ENCODE measurements around the gene SLC44A4.
"Not testable (repeated sequence)": the region's sequence is repeated elsewhere in the genome, so short reads cannot be mapped to it uniquely, and the experiment has no call there.

The SLC44A4 gene

GRCh38 chr6:31825553-31825952 is 53.2 kb downstream of the SLC44A4 start:
- DNase-seq: no peak

DNA sequence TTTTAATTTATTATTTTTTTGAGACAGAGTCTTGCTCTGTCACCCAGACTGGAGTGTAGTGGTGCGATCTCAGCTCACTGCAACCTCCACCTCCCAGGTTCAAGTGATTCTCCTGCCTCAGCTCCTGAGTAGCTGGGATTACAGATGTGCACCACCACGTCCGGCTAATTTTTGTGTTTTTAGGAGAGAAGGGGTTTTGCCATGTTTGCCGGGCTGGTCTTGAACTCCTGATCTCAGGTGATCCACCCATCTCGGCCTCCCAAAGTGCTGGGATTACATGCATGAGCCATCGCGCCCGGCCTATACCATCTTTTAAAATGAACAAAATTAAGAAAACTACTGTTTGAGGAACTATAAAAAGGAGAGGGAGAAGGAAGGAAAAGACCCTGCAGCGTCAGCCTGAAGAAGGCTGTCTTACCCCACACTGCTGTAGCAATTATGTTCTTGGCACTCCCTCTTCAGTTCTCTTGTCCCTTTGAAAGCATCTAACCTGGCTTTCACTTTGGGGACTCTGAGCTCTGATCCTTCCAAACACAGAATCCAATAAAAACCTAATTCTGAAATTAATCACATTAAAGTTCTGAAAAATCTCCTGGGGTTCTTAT is 55.1 kb downstream of the SLC44A4 start:
- not testable (repeated sequence) for DNase-seq

DNA sequence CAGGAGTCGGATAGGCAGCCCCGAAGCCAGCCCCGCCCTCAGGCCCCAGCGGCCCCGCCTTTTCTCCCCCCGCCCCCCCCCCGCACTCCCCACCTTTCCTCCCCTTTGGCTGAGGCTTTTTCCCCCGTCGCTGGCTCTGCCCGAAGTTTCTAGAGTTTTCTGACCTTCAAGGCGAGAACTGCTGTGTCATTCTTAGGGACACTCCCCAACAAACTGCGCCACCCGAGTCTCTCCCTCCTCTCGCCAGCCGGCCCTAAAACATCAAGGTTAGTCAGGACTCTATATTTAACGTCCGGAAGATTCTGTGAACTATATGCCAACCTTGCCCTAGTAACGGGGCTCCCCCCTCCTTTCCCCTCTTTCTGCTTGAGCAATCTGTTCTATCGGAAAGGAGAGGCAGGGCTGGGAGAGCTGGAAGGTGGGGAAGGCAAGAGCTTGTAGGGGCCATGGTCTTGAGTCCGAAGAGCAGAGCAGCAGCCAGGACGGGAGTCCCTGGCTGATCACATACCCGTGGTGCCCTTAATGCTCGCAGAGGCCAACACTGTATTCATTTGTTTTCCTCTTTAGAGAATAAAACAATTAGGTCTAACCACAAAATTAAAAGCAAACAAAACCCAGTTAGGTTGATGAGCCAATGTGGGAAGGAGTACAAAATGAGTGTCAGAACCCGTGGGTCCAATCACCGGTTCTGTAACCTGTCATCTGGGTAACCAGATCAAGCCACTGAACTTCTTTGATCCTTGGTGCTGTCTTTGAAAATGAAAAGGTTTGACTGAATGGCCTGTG is 56.6 kb downstream of the SLC44A4 start:
- peak; percentile 89 for DNase-seq

GRCh38 chr6:31821301-31822035 is 57.3 kb downstream of the SLC44A4 start:
- DNase-seq: peak; percentile 80

- DNase-seq: not testable (repeated sequence)
Observed at GRCh38 chr6:31820399-31820798, 58.4 kb downstream of the SLC44A4 start.

GRCh38 chr6:31819871-31820299 is 58.9 kb downstream of the SLC44A4 start:
- no peak for DNase-seq

DNA sequence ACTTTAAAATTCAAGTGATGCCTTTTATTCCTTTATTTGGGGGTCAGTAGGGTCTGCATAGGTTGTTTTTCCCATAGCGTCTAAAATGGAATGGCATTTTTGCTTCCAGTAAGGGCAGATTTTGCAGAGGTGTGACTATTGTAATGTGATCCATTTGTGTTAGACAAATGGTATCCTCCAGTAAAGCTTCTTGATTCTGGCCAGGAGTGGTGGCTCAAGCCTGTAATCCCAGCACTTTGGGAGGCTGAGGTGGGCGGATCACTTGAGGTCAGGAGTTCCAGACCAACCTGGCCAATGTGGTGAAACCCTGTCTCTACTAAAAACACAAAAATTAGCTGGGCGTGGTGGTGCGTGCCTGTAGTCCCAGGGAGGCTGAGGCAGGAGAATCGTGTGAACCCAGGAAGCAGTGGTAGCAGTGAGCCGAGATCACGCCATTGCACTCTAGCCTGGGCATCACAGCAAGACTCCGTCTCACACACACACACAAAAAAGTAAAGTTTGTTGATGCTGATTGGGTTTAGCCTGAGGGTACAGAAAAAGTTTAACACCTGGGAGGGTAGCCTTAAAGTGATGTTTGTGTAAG is 60.8 kb downstream of the SLC44A4 start:
- DNase-seq: not testable (repeated sequence)

DNA sequence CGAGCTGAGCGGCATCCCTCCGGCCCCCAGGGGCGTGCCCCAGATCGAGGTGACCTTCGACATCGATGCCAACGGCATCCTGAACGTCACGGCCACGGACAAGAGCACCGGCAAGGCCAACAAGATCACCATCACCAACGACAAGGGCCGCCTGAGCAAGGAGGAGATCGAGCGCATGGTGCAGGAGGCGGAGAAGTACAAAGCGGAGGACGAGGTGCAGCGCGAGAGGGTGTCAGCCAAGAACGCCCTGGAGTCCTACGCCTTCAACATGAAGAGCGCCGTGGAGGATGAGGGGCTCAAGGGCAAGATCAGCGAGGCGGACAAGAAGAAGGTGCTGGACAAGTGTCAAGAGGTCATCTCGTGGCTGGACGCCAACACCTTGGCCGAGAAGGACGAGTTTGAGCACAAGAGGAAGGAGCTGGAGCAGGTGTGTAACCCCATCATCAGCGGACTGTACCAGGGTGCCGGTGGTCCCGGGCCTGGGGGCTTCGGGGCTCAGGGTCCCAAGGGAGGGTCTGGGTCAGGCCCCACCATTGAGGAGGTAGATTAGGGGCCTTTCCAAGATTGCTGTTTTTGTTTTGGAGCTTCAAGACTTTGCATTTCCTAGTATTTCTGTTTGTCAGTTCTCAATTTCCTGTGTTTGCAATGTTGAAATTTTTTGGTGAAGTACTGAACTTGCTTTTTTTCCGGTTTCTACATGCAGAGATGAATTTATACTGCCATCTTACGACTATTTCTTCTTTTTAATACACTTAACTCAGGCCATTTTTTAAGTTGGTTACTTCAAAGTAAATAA is 61.5 kb downstream of the SLC44A4 start:
- not testable (repeated sequence) for DNase-seq

DNA sequence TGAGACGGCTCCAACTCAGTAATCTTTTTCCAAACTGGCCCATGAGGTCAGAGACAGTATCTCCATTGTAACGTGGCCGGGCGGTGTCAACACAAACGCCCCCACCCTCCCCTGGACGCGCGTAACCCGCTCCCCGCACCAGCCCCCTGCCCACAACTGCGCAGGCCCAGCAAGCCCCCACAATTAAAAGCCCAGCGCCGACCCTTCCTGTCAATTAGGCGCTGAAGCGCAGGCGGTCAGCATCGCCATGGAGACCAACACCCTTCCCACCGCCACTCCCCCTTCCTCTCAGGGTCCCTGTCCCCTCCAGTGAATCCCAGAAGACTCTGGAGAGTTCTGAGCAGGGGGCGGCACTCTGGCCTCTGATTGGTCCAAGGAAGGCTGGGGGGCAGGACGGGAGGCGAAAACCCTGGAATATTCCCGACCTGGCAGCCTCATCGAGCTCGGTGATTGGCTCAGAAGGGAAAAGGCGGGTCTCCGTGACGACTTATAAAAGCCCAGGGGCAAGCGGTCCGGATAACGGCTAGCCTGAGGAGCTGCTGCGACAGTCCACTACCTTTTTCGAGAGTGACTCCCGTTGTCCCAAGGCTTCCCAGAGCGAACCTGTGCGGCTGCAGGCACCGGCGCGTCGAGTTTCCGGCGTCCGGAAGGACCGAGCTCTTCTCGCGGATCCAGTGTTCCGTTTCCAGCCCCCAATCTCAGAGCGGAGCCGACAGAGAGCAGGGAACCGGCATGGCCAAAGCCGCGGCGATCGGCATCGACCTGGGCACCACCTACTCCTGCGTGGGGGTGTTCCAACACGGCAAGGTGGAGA is 63.6 kb downstream of the SLC44A4 start, which contains the start of the genes HSPA1A and HSPA1L:
Gene HSPA1A (plus strand): TSS at position 519 of the 814 bp plus-strand sequence. CDS start 214 bp downstream, at position 733.
Gene HSPA1L (minus strand): TSS at position 259 of the 814 bp plus-strand sequence. CDS start 3,311 bp downstream, outside the sequence.
- peak; percentile 98 for DNase-seq

- DNase-seq: peak; percentile 98
Observed at GRCh38 chr6:31814677-31815024, 64.1 kb downstream of the SLC44A4 start.

DNA sequence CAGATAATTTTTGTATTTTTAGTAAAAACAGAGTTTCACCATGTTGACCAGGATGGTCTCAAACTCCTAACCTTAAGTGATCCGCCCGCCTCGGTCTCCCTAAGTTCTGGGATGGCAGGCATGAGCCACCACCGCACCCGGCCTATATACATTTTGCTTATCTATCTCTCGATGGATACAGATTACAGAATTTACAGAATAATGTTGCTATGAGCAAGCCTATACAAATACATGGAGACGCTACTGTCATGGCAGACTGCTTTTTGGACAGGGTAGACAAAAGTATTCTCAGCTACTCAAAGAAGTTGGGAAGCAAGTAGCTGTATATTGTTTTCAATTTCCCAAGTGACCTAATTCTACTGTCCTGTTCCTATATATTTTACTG is 65.3 kb downstream of the SLC44A4 start:
- DNase-seq: no peak
